A673 (cell line): ENCODE data around the gene CHCHD1. TPM values are rescaled to one million over a fixed set of nuclear protein-coding genes. Genes with fewer than 3 reads are reported as not detected.

Experiments used
- BruUV-seq: library from RNA; stranded (reverse); fragments of 400-500 nt; replicated peaks from 2 replicates; lab custom pipeline; 2021; lab: Mats Ljungman, UMichigan
- CTCF ChIA-PET: fragments of 300-600 bp; sonication (Branson Sonifier 250); formaldehyde crosslinking; loops from one replicate; lab custom pipeline; 2022; ENCODE audit warnings: antibody characterized with exemption; lab: Charles Lee
- POLR2A ChIA-PET: fragments of 300-600 bp; sonication (Branson Sonifier 250); formaldehyde crosslinking; loops from one replicate; lab custom pipeline; 2022; ENCODE audit warnings: antibody characterized with exemption; ENCODE audit not compliant: low non-redundant PET; lab: Charles Lee
- DNase-seq: peaks from one replicate; pipeline ENCODE4 v3.0.0-alpha.2; 2015; ENCODE audit warnings: low spot score
- H3K27ac ChIP-seq: fragments of 200-600 bp; sonication (generic); 2 replicates; pipeline ENCODE4 v1.5.1; 2016; ENCODE audit warnings: mixed run types, low read depth, mild to moderate bottlenecking, mixed read lengths, antibody characterized with exemption, low read length; ENCODE audit not compliant: poor library complexity, severe bottlenecking
- H3K27me3 ChIP-seq: fragments of 200-600 bp; sonication (generic); replicated peaks from 2 replicates; pipeline ENCODE4 v1.6.1; 2017; ENCODE audit warnings: mixed run types, low read depth, mild to moderate bottlenecking, mixed read lengths, antibody characterized with exemption, low read length; ENCODE audit not compliant: insufficient read depth, poor library complexity
- H3K36me3 ChIP-seq: fragments of 200-600 bp; sonication (generic); 2 replicates; pipeline ENCODE4 v1.6.1; 2016; ENCODE audit warnings: mixed run types, mild to moderate bottlenecking, mixed read lengths, antibody characterized with exemption, low read length; ENCODE audit not compliant: insufficient read depth, poor library complexity, severe bottlenecking
- H3K4me1 ChIP-seq: fragments of 200-600 bp; sonication (generic); 2 replicates; pipeline ENCODE4 v1.6.1; 2017; ENCODE audit warnings: mixed run types, mild to moderate bottlenecking, mixed read lengths, antibody characterized with exemption, low read length; ENCODE audit not compliant: insufficient read depth, poor library complexity, severe bottlenecking
- H3K4me3 ChIP-seq: fragments of 200-600 bp; sonication (generic); 2 replicates; pipeline ENCODE4 v1.5.1; 2016; ENCODE audit warnings: low read depth, mixed run types, mild to moderate bottlenecking, mixed read lengths, low read length; ENCODE audit not compliant: poor library complexity, severe bottlenecking
- H3K9me3 ChIP-seq: fragments of 200-600 bp; sonication (generic); 2 replicates; pipeline ENCODE4 v1.6.1; 2016; ENCODE audit warnings: mixed run types, low read depth, mild to moderate bottlenecking, mixed read lengths, antibody characterized with exemption, low read length; ENCODE audit not compliant: poor library complexity, severe bottlenecking
- EZH2 ChIP-seq: fragments of 200-600 bp; sonication (generic); IDR thresholded peaks from 2 replicates; pipeline ENCODE4 v1.6.1; 2017; ENCODE audit warnings: borderline replicate concordance, low read depth, mild to moderate bottlenecking, mixed read lengths, antibody characterized with exemption, low read length; ENCODE audit not compliant: poor library complexity, severe bottlenecking
- intact Hi-C: fragments of 100-400 bp; cut with micrococcal nuclease; formaldehyde crosslinking; loops from one replicate; pipeline ENCODE4 v1.10.0; 2022; ENCODE audit not compliant: unreplicated experiment
- total RNA-seq: library from RNA; stranded (reverse); gene quantifications from 2 replicates; pipeline ENCODE4 v1.2.3, GENCODE V29; 2021
- TF ChIP-seq, protein P1 (sequence below): fragments of 300-800, 200-600 bp; sonication (generic); conservative IDR thresholded peaks from 2 replicates; pipeline ENCODE4 v1.5.1; 2017; ENCODE audit warnings: low read depth, mild to moderate bottlenecking, antibody characterized with exemption, low read length, moderate library complexity, mixed read lengths

Gene CHCHD1
- total RNA-seq, 1 experiment from 2014 or later, result 37.5 TPM

DNA sequence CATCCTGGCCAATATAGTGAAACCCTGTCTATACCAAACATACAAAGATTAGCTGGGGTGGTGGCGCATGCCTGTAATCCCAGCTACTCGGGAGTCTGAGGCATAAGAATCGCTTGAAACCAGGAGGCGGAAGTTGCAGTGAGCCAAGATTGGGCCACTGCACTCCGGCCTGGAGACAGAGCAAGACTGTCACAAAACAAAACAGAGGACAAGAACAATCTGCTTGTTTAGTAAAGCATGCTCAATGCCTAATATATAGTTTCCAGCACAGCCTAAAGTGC, 39.5 kb upstream of the CHCHD1 start:
- BruUV-seq, result no TSS peak
- Histone ChIP-seq H3K4me3 (no peak overlapping the region), H3K4me1 (peaks cover 6% of the 10 kb centered on the region), H3K9me3 (no peaks in the 10 kb centered on the region), H3K27ac (peak overlapping the region; percentile 93), H3K36me3 (peaks cover 8% of the 10 kb centered on the region), H3K27me3 (no peaks in the 10 kb centered on the region)
- intact Hi-C loops, result no loop called here
- CTCF ChIA-PET, result no interaction called here
- POLR2A ChIA-PET, result no interaction called here
- TF ChIP-seq, protein P1, sequence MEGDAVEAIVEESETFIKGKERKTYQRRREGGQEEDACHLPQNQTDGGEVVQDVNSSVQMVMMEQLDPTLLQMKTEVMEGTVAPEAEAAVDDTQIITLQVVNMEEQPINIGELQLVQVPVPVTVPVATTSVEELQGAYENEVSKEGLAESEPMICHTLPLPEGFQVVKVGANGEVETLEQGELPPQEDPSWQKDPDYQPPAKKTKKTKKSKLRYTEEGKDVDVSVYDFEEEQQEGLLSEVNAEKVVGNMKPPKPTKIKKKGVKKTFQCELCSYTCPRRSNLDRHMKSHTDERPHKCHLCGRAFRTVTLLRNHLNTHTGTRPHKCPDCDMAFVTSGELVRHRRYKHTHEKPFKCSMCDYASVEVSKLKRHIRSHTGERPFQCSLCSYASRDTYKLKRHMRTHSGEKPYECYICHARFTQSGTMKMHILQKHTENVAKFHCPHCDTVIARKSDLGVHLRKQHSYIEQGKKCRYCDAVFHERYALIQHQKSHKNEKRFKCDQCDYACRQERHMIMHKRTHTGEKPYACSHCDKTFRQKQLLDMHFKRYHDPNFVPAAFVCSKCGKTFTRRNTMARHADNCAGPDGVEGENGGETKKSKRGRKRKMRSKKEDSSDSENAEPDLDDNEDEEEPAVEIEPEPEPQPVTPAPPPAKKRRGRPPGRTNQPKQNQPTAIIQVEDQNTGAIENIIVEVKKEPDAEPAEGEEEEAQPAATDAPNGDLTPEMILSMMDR, result no peak
- no peak for TF ChIP-seq EZH2
- DNase-seq, result no peak

DNA sequence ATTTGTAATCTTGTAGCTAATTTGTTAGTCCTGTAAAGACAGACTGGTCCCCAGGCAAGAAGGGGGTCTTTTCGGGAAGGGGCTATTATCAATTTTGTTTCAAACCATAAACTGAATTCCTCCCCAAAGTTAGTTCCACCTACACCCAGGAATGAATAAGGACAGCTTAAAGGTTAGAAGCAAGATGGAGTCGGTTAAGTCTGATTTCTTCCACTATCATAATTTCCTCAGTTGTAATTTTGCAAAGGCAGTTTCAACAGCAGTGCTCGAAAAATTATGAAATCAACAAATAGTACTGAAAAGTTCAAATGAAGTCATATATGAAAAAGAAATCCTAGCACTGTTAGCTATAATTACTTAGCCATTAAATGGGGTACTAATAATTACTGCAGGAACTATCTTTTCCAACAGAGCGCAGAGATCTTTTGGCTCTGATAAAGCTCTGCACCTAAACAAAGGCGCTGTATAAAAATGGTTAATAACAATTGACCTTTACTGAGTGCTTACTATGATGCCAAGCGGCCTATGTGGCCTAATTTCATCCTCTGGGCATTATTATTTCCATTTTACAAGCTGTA, 38.4 kb upstream of the CHCHD1 start:
- H3K36me3 ChIP-seq, result peaks cover 8% of the 10 kb centered on the region
- BruUV-seq, result TSS peak; percentile 96
- H3K9me3 ChIP-seq, result no peaks in the 10 kb centered on the region
- peak overlapping the region; percentile 93 for H3K27ac ChIP-seq
- TF ChIP-seq, protein P1, result no peak
- no peak for TF ChIP-seq EZH2
- ChIA-PET POLR2A (interaction anchor here (0.5 to 0.6 kb wide), 3 partner anchors 65 to 569 kb away, joined by 3 to 6 read pairs (median 4); no protein-coding TSS in a partner anchor), CTCF (no interaction called here)
- peak overlapping the region; percentile 79 for H3K4me3 ChIP-seq
- no peak for DNase-seq
- intact Hi-C loops, result no loop called here
- H3K4me1 ChIP-seq, result peaks cover 6% of the 10 kb centered on the region
- no peaks in the 10 kb centered on the region for H3K27me3 ChIP-seq

DNA sequence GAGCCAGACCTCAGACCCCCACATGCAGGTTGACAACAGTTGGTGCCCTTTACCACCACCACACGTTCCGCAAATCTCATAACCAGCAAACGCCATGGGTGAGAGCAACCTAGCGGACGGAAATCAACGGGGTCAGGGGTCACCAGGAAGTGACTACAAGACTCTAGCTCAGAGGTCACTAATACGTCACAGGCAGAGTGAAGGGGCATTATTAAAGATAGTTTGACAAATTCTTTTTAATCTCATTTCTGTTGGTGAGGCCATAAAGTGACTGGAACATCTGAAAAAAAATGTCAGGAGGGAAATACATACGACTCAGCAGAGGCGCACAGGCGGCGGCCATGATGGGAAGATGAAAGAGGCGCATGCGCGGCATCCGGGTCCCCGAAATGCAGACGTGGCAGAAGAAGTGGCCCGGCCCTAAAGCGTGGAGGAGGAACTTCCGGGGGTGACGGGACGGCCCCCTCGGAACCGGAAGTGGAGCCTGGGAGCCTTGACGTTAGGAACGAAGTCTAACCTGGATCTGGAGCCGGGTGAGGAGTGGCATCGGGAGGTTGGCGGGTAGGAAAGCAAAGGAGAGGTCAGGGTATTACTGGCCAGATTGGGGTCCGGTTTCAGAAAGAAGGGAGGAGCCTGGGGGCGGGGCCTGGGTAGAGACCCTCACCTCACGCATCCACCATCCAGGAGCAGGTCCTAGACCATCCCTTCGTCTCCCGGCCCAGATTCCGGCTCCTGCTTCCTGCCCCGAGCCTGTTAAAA, 37.8 kb upstream of the CHCHD1 start, which contains the start of gene SEC24C:
TSS of gene SEC24C (plus strand) at position 468 of the 759 bp plus-strand sequence. CDS start 2,461 bp downstream, outside the sequence.
- ChIA-PET CTCF (no interaction called here), POLR2A (interaction anchor here (0.5 to 0.6 kb wide), 2 partner anchors 491 to 570 kb away, joined by 3 to 6 read pairs; no protein-coding TSS in a partner anchor)
- peak within 1 kb of the TSS; percentile 79 for H3K4me3 ChIP-seq
- DNase-seq, result peak; percentile 98
- intact Hi-C loops, result no loop called here
- peaks cover 6% of the 10 kb centered on the region for H3K4me1 ChIP-seq
- peaks cover 12% of the 10 kb centered on the region for H3K36me3 ChIP-seq
- H3K27ac ChIP-seq, result peak within 1 kb of the TSS; percentile 93
- no peaks in the 10 kb centered on the region for H3K9me3 ChIP-seq
- H3K27me3 ChIP-seq, result no peaks in the 10 kb centered on the region
- no peak for TF ChIP-seq EZH2
- TF ChIP-seq, protein P1, result no peak
- no TSS peak for BruUV-seq
